ENCODE measurements around the gene NPC1. TPM values are rescaled to one million over a fixed set of nuclear protein-coding genes. Genes with fewer than 3 reads are reported as not detected.
A peak's percentile ranks its signal among the peaks of the same experiment; 100 is the strongest.
"Not testable (repeated sequence)": the region's sequence is repeated elsewhere in the genome, so short reads cannot be mapped to it uniquely, and the experiment has no call there.

Gene NPC1
- total RNA-seq, 2 experiments from 2014 or later = 25.9 to 27.9 TPM

DNA sequence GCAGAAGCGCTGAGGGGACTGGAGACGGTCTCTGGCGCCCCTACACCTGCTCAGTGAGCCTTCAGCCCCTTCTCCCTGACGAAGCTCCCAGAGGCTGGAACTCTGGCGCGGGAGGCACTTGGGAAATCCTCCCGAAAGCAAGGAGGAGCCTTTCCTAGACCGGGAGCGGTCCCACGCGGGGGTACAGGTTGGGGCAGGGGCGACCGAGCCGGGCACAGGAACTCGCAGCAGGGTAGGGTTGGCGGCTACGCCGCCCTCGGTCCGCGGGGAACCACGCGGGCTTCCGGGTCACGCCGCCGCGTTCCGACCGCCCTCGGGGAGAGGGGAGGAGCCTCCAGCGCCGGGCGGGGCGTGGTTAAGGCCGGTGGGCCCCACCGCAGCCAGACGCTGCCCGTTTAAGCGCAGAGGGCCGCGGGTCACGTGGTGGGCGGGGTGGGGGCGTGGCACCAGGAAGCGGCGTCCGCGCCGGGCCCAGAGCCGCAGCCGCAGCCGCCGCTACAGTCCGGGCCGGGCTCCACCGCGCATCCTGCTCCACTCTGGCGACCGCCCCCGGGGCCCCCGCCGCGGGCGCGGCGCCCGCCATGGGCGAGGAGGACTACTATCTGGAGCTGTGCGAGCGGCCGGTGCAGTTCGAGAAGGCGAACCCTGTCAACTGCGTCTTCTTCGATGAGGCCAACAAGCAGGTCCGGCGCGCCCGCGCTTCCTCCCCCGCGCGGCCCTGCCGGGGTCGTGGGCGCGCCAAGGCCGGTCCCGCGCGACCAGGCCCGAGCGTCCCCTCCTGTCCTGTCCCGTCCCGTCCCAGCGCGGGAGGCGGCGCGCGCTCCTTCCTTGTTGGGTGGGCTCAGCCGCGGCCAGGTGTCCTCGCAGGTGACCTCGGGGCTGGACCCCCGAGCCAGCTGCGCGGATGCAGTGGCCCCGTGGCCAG lies 83.0 kb downstream of the NPC1 start, which contains the start of gene RMC1:
RMC1 (plus strand) TSS at position 474 of the 925 bp plus-strand sequence; CDS start at position 582, 108 bp downstream.
- intact Hi-C loops (cut with micrococcal nuclease) = loop anchor here (1.0 to 10.0 kb wide), 12 partner anchors 15 to 894 kb away; partner anchors contain the start of genes ANKRD29, NPC1, OSBPL1A and RIOK3

DNA sequence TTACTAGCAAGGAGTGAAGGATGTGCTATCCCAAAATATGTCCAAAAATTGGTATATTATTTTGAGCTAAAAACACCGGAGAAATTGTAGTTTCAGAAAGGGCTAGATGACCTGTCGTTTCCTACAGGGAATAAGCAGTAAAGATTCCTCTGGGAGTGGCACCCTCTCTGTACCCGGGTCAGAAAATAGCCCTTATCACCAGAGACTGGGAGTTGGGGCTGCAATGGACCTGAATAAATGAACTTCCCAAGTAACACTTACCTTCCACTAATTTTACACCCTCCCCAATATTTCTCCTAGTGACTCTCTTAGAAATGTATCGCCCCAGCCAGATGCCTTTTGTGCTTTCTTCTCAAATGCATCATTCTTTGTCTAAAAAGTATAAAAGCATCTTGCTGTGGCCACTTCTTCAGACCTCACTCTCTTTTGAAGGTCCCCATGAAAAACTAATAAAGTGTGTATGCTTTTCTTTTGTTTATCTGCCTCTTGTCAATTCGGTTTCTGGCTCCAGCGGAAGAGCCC lies 83.7 kb downstream of the NPC1 start:
- Mint-ChIP-seq H3K27ac (peak overlapping the region; percentile 88), H3K4me1 (ENCODE audit: low read depth) (peaks cover 40% of the 10 kb centered on the region), H3K36me3 (ENCODE audit: low read depth) (peaks cover 9% of the 10 kb centered on the region), H3K9me3 (no peaks in the 10 kb centered on the region), H3K4me3 (peak overlapping the region; percentile 86), H3K27me3 (ENCODE audit: low read depth) (no peaks in the 10 kb centered on the region)
- CTCF ChIA-PET = interaction anchor here (0.5 to 1.8 kb wide), 4 partner anchors 10 to 59 kb away, joined by 3 to 4 read pairs (median 3); no protein-coding TSS in a partner anchor
- intact Hi-C loops (cut with micrococcal nuclease) = loop anchor here (1.0 to 10.0 kb wide), 12 partner anchors 14 to 895 kb away; partner anchors contain the start of genes ANKRD29, NPC1, OSBPL1A and RIOK3
- DNase-seq = no peak

More for the DNA sequence above, 83.0 kb downstream of the NPC1 start, which contains the start of gene RMC1:
- peak within 1 kb of the TSS; percentile 92 for H3K4me3 Mint-ChIP-seq
- H3K9me3 Mint-ChIP-seq = no peaks in the 10 kb centered on the region
- CTCF ChIA-PET = interaction anchor here (0.5 to 2.1 kb wide), 3 partner anchors 11 to 15 kb away, joined by 3 to 16 read pairs (median 3); no protein-coding TSS in a partner anchor
- H3K27ac Mint-ChIP-seq = peak within 1 kb of the TSS; percentile 88
- DNase-seq = peak; percentile 97
- H3K36me3 Mint-ChIP-seq (ENCODE audit: low read depth) = peaks cover 15% of the 10 kb centered on the region
- H3K27me3 Mint-ChIP-seq (ENCODE audit: low read depth) = no peaks in the 10 kb centered on the region
- peaks cover 44% of the 10 kb centered on the region for H3K4me1 Mint-ChIP-seq (ENCODE audit: low read depth)

GRCh38 chr18:23501626-23502025 lies 84.7 kb downstream of the NPC1 start:
- Mint-ChIP-seq H3K4me3 (no peak overlapping the region), H3K27me3 (ENCODE audit: low read depth) (no peaks in the 10 kb centered on the region), H3K27ac (no peak overlapping the region), H3K9me3 (no peaks in the 10 kb centered on the region), H3K36me3 (ENCODE audit: low read depth) (peaks cover 3% of the 10 kb centered on the region), H3K4me1 (ENCODE audit: low read depth) (peaks cover 34% of the 10 kb centered on the region)
- CTCF ChIA-PET = interaction anchor here (0.6 to 1.8 kb wide), 5 partner anchors 9 to 309 kb away, joined by 3 to 4 read pairs (median 3); no protein-coding TSS in a partner anchor
- intact Hi-C loops (cut with micrococcal nuclease) = loop anchor here (1.0 to 10.0 kb wide), 6 partner anchors 161 to 687 kb away; partner anchors contain the start of gene ANKRD29
- no peak for DNase-seq

DNA sequence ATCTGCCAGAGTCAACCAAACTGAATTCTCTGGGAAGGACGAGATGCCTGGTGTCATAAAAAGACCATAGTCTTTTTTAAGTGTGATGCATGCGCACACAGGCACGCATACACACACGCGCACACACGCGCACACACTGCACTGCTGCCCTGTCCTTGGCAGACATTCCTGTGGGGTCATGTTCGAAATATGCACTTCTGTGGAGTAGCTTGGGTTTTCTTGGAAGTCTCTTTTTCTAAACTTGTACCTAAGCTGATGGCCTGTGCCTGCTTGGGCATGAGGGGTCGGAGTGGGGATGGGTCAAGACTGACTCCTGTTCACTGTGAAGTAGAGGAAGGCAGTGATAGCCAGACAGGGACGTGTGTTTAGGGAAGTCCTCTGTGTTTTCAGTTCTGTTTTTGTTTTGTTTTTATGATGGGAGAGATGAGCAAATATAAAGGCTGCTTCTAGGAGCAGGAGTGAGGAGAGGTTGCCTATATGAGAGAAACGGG lies 87.0 kb downstream of the NPC1 start:
- intact Hi-C loops (cut with micrococcal nuclease) = loop anchor here (2.0 to 5.0 kb wide), 4 partner anchors 188 to 419 kb away; partner anchors contain the start of gene LAMA3
- no peaks in the 10 kb centered on the region for H3K36me3 Mint-ChIP-seq (ENCODE audit: low read depth)
- CTCF ChIA-PET = interaction anchor here (0.7 to 3.8 kb wide), 12 partner anchors 9 to 204 kb away, joined by 3 to 27 read pairs (median 7); partner anchors contain the start of gene RIOK3
- DNase-seq = no peak
- H3K4me3 Mint-ChIP-seq = no peak overlapping the region
- no peaks in the 10 kb centered on the region for H3K9me3 Mint-ChIP-seq
- H3K4me1 Mint-ChIP-seq (ENCODE audit: low read depth) = peaks cover 18% of the 10 kb centered on the region
- no peak overlapping the region for H3K27ac Mint-ChIP-seq
- H3K27me3 Mint-ChIP-seq (ENCODE audit: low read depth) = no peaks in the 10 kb centered on the region

DNA sequence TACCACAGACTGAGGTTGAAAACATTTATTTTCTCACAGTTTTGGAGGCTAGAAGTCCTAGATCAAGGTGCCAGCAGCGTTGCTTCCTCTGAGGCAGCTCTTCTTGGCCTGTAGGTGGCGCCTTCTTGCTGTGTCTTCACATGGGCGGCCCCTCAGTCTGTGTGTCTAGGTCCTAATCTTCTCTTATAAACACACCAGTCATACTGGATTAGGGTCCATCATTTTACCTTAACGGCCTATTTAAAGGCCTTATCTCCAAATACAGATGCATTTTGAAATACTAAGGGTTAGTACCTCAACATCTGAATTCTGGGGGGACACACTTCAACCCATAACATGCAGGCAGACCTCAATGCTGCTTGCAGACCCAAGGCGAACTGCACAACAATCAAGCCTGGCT lies 87.4 kb downstream of the NPC1 start:
- CTCF ChIA-PET = interaction anchor here (0.8 to 3.8 kb wide), 20 partner anchors 9 to 524 kb away, joined by 3 to 27 read pairs (median 6); partner anchors contain the start of gene RIOK3
- H3K27me3 Mint-ChIP-seq (ENCODE audit: low read depth) = no peaks in the 10 kb centered on the region
- H3K27ac Mint-ChIP-seq = no peak overlapping the region
- no peak overlapping the region for H3K4me3 Mint-ChIP-seq
- H3K36me3 Mint-ChIP-seq (ENCODE audit: low read depth) = no peaks in the 10 kb centered on the region
- intact Hi-C loops (cut with micrococcal nuclease) = loop anchor here (1.0 to 5.0 kb wide), 6 partner anchors 11 to 420 kb away; partner anchors contain the start of genes LAMA3 and NPC1
- peak; percentile 85 for DNase-seq
- no peaks in the 10 kb centered on the region for H3K9me3 Mint-ChIP-seq
- peaks cover 15% of the 10 kb centered on the region for H3K4me1 Mint-ChIP-seq (ENCODE audit: low read depth)

- Mint-ChIP-seq H3K27ac (no peak overlapping the region), H3K9me3 (no peaks in the 10 kb centered on the region), H3K27me3 (ENCODE audit: low read depth) (no peaks in the 10 kb centered on the region), H3K36me3 (ENCODE audit: low read depth) (no peaks in the 10 kb centered on the region), H3K4me1 (ENCODE audit: low read depth) (peaks cover 15% of the 10 kb centered on the region), H3K4me3 (no peak overlapping the region)
- CTCF ChIA-PET = interaction anchor here (0.5 to 3.8 kb wide), 23 partner anchors 8 to 525 kb away, joined by 3 to 27 read pairs (median 5); partner anchors contain the start of gene RIOK3
- intact Hi-C loops (cut with micrococcal nuclease) = loop anchor here (1.0 to 5.0 kb wide), 6 partner anchors 10 to 421 kb away; partner anchors contain the start of genes LAMA3 and NPC1
- DNase-seq = no peak
Observed at GRCh38 chr18:23498117-23498516, 88.2 kb downstream of the NPC1 start.

DNA sequence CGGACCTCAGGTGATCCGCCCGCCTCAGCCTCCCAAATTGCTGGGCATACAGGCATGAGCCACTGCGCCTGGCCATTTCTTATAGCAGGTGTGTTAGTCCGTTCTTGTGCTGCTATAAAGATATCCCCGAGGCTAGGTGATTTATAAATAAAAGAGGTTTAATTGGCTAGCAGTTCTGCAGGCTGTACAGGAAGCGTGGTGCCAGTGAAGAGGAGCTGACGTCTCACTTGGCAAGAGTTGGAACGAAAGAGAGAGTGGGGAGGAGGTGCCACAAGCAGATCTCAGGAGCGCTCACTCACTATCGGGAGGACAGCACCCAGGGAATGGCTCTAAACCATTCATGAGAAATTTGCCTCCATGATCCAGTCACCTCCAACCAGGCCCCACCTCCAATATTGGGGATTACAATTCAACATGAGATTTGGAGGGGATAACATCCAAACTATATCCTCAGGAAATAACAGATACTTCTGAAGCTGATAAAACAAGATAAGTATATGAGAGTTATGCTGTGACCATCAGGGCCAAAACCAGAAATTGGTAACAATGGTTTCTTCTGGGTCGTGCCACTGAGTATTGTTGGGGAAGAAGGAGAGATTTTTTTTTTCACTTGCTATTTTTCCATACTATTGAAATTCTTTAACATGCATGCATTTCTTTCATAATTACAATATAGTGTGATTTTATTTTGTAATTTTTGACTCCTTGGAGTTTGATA lies 90.4 kb downstream of the NPC1 start:
- peak overlapping the region; percentile 35 for H3K27ac Mint-ChIP-seq
- no peaks in the 10 kb centered on the region for H3K27me3 Mint-ChIP-seq (ENCODE audit: low read depth)
- DNase-seq = no peak
- intact Hi-C loops (cut with micrococcal nuclease) = loop anchor here (5.0 kb wide), 1 partner anchor 191 kb away; the partner anchor contains the start of gene LAMA3
- no peaks in the 10 kb centered on the region for H3K36me3 Mint-ChIP-seq (ENCODE audit: low read depth)
- H3K4me1 Mint-ChIP-seq (ENCODE audit: low read depth) = peaks cover 9% of the 10 kb centered on the region
- CTCF ChIA-PET = interaction anchor here (0.7 to 3.8 kb wide), 4 partner anchors 8 to 41 kb away, joined by 3 to 27 read pairs (median 6); no protein-coding TSS in a partner anchor
- no peak overlapping the region for H3K4me3 Mint-ChIP-seq
- no peaks in the 10 kb centered on the region for H3K9me3 Mint-ChIP-seq

DNA sequence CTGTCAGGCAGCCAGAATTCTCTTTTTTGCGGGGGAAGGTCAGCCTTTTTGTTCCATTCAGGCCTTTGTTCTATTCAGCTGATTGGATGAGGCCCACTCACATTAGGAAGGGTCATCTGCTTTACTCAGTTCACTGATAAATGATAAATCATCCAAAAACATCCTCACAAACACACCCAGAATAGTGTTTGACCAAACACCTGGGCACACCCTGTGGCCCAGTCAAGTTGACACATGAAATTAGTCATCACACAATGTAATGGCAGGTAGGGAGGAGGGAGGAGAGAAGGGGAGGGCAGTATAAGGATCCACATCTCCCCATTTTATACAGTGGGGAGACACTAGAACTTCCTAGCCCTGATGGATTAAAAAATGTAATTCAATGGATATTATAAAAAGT lies 91.3 kb downstream of the NPC1 start:
- Mint-ChIP-seq H3K4me3 (no peak overlapping the region), H3K4me1 (ENCODE audit: low read depth) (peaks cover 9% of the 10 kb centered on the region), H3K27me3 (ENCODE audit: low read depth) (no peaks in the 10 kb centered on the region), H3K27ac (no peak overlapping the region), H3K36me3 (ENCODE audit: low read depth) (no peaks in the 10 kb centered on the region), H3K9me3 (no peaks in the 10 kb centered on the region)
- no peak for DNase-seq
- CTCF ChIA-PET = no interaction called here
- intact Hi-C loops (cut with micrococcal nuclease) = loop anchor here (5.0 kb wide), 1 partner anchor 192 kb away; the partner anchor contains the start of gene LAMA3

DNA sequence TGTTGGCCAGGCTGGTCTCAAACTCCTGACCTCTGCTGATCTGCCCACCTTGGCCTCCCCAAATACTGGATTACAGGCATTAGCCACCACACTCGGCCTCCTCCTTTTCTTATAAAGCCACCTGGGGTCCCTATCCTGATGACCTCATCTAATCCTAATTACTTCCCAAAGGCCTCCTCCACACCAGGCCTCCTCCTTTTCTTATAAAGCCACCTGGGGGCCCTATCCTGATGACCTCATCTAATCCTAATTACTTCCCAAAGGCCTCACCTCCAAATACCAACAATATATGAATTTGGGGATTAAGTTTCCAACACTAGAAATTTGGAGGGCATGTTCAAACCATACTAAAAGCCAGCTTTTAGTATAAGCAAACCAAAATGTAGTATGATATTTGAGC lies 92.7 kb downstream of the NPC1 start:
- CTCF ChIA-PET = interaction anchor here (1.2 kb wide), 1 partner anchor 22 kb away, joined by 4 read pairs; no protein-coding TSS in a partner anchor
- H3K4me1 Mint-ChIP-seq (ENCODE audit: low read depth) = peaks cover 2% of the 10 kb centered on the region
- no peaks in the 10 kb centered on the region for H3K36me3 Mint-ChIP-seq (ENCODE audit: low read depth)
- intact Hi-C loops (cut with micrococcal nuclease) = no loop called here
- no peak for DNase-seq
- no peak overlapping the region for H3K27ac Mint-ChIP-seq
- no peaks in the 10 kb centered on the region for H3K9me3 Mint-ChIP-seq
- no peaks in the 10 kb centered on the region for H3K27me3 Mint-ChIP-seq (ENCODE audit: low read depth)
- no peak overlapping the region for H3K4me3 Mint-ChIP-seq

- not testable (repeated sequence) for DNase-seq; H3K27me3 Mint-ChIP-seq (ENCODE audit: low read depth); H3K27ac Mint-ChIP-seq; H3K9me3 Mint-ChIP-seq; H3K36me3 Mint-ChIP-seq (ENCODE audit: low read depth); H3K4me3 Mint-ChIP-seq
- H3K4me1 Mint-ChIP-seq (ENCODE audit: low read depth) = peaks cover 19% of the 10 kb centered on the region
- intact Hi-C loops (cut with micrococcal nuclease) = loop anchor here (5.0 kb wide), 1 partner anchor 257 kb away; no protein-coding TSS in a partner anchor
- CTCF ChIA-PET = interaction anchor here (0.7 to 2.4 kb wide), 4 partner anchors 9 to 336 kb away, joined by 4 to 11 read pairs (median 4); no protein-coding TSS in a partner anchor
Observed at GRCh38 chr18:23489586-23489985, 96.7 kb downstream of the NPC1 start.
